Inflammatory macrophage treated with lipopolysaccharide for 4 hours (primary cell): ENCODE data around the gene S100A4.

Experiments
- DNase-seq: peaks from one replicate; pipeline ENCODE4 v3.0.0-alpha.2; 2020

S100A4 gene

GRCh38 chr1:153546796-153547559 is 1.4 kb upstream of the S100A4 start:
- no peak for DNase-seq

- no peak for DNase-seq
These were observed 765 bp upstream of the S100A4 start for GRCh38 chr1:153546371-153546770.

GRCh38 chr1:153544453-153545066 is 1.0 kb downstream of the S100A4 start:
- no peak for DNase-seq

GRCh38 chr1:153543736-153544135 is 1.9 kb downstream of the S100A4 start:
- DNase-seq = no peak

- no peak for DNase-seq
These were observed 2.5 kb downstream of the S100A4 start for GRCh38 chr1:153542956-153543711.

- no peak for DNase-seq
These were observed 3.7 kb downstream of the S100A4 start for GRCh38 chr1:153541641-153542590.

GRCh38 chr1:153540394-153541361 is 4.9 kb downstream of the S100A4 start, which contains the start of gene S100A5:
Gene S100A5 (minus strand): TSS chr1:153540934. CDS start chr1:153540191, 743 bp downstream.
- DNase-seq = peak; percentile 75

- no peak for DNase-seq
These were observed 6.1 kb downstream of the S100A4 start for GRCh38 chr1:153539395-153540093.

GRCh38 chr1:153538315-153538821 is 7.2 kb downstream of the S100A4 start:
- DNase-seq = no peak

- DNase-seq = no peak
These were observed 8.3 kb downstream of the S100A4 start for GRCh38 chr1:153537376-153537730.

- DNase-seq = peak; percentile 56
These were observed 8.8 kb downstream of the S100A4 start for GRCh38 chr1:153536671-153537375.

GRCh38 chr1:153536012-153536670 is 9.5 kb downstream of the S100A4 start:
- peak; percentile 81 for DNase-seq

GRCh38 chr1:153535242-153536011 is 10.2 kb downstream of the S100A4 start, which contains the start of gene S100A6:
Gene S100A6 (minus strand): TSS chr1:153535991. CDS start chr1:153535339, 652 bp downstream.
- peak; percentile 73 for DNase-seq

- DNase-seq = no peak
These were observed 10.7 kb downstream of the S100A4 start for GRCh38 chr1:153534925-153535241.

GRCh38 chr1:153534226-153534924 is 11.2 kb downstream of the S100A4 start:
- no peak for DNase-seq

- peak; percentile 42 for DNase-seq
These were observed 11.9 kb downstream of the S100A4 start for GRCh38 chr1:153533689-153534201.
